ENCODE results near the gene HAGHL.
"Not testable (repeated sequence)": the region's sequence is repeated elsewhere in the genome, so short reads cannot be mapped to it uniquely, and the experiment has no call there.

Gene HAGHL

DNA sequence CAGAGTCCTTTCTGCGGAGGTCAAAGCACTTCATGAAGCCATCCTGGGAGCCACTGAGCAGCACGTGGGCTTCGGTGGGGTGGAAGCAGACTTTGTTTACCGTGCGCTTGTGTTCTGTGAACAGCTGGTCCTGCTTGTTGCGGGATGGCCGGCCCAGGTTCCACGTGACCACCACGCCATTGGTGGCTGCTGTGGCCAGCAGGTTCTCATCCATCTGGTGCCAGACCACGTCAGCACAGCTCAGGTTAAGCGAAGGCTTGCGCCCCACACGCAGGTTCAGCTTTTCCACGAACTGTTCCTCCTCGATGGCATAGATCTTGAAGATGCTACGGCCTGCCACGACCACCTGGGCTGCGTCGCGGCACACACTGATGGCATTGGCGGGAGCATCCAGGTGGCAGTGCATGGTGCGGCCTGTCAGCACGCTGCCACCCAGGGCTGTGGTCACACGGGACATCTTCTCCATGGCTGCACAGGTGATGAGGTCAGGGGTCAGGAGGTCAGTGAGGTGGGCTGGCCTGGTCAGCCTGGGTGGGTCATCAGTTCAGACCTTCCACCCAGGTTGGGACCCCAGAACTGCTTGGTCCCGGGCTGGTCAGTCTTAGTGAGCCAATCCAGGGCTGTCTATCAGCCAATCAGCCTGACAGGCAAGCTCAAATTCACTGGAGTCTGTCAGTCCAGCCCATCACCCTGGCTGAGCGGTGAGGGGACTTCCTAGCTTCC, 37.6 kb upstream of the HAGHL start:
- DNase-seq, result no peak

DNA sequence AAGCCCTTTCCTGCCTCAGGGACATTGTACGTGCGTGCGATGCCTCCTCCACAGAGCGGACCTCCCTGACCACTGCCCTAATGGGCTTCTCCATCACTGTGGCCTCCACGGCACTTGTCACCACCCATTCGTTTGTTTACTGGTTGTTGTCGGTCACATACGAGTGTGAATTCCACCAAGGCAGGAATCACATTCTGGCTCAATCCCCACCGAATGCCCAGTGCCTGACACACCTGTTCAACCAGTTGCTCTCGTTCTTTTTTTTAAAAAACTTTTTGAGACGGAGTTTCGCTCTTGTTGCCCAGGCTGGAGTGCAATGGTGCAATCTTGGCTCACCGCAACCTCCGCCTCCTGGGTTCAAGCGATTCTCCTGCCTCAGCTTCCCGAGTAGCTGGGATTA, 35.7 kb upstream of the HAGHL start:
- DNase-seq, result not testable (repeated sequence)

DNA sequence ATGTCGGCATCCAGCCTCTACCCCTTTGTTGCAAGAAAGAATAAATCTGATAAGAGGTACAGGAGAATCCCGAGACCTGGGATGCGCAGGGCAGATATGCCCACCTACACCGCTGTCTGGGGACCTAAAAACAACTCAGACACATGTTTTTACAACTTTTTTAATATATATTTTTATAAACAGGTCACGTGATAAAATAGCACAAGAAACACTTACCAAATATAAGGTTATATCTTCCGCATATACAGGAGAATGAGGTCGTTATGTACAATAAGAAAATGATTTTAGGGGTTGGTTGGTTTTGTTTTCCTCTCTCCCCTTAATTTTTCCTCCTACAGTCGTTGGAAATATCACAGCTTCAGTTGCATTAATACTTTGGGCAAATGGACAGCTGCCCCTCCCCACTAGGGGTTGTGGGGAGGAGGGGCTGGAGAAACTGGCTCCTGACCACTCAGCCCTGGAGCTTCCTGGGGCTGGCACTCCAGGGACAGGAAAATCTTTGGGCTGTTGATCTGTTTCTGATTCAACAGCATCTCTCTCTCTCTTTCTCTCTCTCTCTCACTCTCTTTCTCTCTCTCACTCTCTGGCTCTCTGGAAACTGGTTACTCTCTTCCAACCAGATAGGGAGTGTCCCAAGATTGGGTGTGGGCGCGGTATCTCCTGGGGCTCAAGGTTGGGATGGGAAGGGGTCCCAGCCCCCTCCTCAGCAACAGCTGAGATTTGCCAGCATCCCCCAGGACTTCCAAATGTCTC, 34.4 kb upstream of the HAGHL start:
- DNase-seq, result no peak

DNA sequence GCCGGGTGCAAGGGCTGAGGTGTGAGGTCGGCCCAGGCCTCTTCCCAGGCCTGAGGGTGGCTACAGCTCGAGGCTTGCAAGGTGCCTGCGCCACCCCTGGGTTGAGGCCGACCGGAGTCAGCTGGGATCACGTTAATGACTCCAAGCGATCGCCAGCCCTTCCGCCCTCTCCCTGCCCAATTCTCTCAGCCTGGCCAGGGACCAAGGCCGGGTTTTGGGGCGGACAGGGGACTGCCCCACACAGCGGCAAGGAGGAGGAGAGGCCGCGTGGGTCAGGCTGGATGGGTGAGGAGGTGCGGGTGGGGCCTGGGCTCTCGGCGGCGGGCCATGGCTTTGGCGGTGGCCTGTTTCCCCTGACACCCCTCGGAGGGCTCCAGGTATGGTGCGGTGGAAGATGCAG, 33.5 kb upstream of the HAGHL start:
- no peak for DNase-seq

DNA sequence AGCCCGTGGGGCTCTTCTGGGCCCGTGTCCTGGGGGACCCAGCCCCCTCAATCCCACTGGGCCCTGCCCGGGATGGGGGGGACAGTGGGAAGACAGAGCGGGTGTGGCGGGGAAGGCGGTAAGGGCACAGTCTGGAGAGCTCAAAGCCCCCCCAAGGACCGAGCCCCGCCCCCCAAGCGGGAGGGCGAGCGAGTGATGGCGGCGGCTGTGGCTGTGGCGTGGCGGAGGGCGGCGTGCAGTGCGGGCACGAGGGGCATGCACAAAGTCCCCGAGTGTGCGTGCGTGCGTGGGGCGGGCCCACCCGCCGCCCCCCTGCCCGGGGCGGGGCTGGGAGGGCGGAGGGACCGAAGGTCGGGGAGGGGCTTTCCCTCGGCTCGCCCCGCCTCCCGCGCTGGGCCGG, 33.1 kb upstream of the HAGHL start:
- DNase-seq, result no peak

DNA sequence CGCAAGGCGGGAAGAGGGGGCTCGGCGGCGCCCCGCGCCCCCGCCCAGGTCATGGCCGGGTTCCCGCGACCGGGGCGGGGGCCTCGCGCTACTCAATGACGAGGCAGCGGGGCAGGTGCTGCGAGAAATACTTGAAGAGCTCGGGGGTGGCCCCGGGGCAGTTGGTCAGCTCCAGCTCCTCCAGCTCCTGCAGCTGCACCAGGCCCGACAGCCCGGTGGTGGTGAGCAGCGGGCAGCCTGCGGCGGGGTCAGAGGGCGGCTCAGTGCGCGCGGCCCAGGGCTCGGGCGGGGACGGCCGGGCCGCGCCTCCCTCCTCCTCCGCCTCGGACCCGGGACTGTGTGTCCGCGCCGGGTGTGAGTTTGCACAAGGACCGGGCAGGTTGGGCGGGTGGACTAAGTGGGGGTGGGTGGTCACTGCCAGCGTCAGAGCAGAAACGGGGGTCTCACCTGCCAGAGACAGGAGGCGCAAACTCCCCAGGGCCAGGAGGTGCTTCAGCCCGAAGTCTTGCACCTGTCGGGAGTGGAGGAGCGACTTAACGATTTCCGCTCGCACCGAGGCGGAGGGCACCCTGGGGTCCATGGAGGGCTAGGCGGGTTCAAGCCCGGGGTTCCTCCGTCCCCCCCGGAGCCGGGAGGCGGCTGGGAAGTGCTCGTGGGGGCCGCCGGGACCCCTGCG, 32.6 kb upstream of the HAGHL start:
- DNase-seq, result no peak

DNA sequence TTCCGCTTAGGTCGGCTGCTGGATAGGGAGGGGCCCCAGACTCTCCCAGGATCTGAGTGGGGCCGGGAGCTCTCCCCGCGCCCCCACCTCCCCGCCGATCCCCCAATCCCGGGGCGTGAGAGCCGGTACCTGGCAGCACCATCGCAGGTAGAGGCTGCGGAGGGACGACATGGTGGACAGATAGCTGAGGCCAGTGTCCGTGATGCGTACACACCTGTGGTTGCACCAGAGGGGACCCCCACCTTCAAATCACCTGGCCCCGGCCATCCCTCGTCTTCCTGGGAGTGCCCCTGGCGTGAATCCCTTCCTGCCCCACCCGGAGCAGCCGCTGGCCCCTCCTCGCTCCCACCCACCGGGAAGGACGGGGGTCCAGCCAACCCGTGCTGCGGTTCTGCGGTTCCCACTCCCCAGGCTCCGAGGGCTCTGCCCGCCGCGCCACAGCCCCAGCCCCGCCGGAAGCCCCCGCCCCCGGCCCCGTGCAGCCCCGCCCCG, 32.0 kb upstream of the HAGHL start:
- DNase-seq, result no peak

DNA sequence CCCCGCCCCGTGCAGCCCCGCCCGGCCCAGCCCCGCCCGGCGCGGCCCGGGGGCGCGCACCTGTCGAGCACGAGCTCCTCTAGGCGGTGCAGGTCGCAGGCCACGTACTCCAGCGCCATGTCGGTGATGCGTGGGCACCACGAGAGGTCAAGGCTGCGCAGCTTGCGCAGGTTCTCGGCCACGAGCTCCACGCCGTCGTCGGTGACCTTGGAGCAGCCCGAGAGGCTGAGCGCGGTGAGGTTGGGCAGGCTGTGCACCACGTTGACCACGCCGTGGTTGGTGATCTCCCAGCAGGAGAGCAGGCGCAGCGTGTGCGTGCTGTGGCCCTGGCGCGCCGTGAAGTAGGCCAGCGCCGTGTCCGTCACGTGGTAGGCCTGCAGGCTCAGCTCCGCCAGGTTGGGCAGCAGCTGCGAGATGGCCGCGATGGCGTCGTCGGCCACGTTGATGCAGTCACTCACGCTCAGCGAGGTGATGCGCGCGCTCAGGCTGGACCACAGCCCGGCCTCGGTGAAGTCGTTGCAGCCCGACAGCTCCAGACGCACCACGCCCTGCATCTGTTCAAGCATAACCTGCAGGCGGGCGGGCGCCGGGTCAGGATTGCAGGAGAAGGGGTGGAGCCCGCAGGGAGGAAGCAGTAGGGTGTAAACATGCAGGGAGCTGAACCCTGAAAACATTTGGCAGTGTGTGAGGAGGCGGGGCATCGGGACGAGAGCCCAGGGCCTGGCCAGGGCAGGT, 31.4 kb upstream of the HAGHL start:
- peak; percentile 85 to 93 for DNase-seq

DNA sequence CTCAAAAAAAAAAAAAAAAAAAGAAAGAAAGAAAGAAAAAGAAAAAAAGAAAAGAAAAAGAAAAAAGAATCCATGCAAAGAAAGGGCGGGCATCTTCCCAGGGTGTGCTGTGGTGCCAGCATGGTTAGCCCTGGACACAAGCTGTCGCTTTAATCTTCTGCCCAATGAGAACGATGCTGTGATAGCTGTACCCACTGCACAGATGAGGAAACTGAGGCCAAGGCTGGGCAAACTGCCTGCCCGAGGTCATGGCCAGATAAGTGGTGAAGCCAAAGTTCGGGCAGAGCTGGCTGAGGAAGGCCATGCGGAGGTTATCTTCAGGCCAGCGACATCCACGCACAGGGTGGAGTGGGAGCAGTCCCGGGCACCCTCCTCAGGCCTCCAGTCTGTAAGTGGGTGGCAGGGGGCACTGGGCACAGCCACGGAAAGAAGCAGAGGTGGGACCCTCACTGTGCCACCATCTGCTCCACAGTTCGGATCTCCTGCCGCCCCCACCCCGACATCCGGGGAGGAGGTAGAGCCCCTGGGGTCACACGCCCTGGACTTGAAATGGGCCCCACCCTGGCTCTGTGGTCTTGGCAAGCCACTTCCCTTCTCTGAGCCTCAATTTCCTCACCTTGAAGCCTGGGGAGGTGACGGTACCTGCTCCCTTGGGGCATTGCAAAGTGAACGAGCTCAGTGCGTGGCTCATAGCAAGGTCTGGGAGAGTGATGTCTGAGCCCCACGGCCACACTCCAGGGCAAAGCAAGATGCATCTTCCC, 27.8 kb upstream of the HAGHL start:
- no peak for DNase-seq

DNA sequence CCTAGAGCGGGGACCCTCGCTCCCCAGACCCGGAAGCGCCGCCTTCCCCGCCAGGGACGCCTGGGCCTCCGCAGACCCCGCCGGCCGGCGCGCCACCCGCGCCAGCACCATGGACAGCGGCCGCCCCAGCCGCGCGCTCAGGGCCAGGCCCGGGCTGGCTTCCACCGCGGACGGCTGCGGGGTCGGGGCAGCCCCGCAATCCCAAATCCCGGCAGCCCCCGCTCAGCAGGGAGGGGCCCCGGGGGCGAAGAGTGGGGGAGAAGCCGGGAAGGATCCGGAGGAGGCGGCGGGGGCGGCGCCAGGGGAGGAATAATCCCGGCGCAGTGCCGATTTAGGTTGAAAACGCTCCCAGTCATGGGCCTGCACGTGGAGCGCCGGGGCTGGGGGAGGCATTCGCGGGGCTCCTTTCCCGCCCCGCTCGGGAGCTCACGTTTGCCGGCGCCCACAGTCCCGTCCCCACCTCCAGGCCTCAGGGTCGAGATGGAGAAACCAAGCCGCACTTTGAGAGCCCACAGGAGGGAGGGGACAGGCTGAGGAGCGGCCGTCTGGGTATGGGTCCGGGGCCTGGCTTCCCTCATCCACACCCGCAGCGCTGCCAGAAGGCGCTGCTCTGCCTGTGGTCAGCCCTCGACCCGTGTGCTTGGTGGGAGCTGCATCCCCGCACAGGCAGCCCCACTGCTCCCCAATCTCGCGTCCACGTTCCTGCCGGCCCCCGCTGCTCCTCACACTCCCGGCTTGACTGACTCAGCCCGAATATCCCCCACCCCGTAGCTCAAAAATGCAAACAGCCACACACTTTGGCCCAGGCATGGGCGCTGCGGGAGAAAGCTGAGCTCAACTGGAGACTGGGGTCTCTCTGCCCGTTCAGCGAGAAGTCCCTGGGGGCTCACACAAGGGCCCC, 26.0 kb upstream of the HAGHL start:
- no peak for DNase-seq

DNA sequence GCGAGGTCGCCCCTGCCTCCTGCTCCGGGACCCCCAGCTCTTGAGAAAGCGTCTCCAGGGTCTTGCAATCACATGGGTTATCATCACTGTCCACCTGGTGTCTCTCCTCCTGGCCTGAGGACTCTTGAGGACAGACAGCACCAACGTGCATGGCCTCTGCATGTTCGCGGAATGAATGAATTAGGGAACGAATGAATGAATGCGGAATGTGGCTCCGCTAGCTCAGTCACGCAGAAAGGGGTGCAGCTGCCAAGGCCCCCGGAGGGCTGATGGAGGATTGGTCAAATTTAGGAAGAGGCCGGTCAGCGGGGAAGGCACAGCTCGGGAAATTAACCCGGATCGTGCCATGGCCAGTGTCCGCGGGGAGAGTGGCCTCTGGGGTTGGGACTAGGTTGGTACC, 24.6 kb upstream of the HAGHL start:
- no peak for DNase-seq

DNA sequence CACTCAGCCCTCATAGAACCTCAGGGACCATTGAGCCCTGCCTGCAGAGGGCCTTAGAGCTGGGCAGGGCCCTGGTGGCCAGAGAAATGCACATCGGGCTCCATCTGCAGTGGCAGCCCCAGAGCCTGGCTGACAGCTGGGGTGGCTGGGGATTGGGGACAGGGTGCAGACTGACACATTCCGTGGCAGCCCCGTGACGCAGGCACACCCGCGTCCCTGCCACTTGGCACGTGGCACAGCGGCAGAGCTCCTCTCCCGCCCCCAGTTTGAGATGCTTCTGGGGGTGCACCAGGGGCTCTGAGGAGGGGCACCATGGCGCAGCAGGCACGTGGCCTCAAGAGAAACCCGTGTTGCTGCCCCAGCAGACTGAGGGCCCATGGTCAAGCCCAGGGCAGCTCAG, 23.5 kb upstream of the HAGHL start:
- DNase-seq, result no peak

DNA sequence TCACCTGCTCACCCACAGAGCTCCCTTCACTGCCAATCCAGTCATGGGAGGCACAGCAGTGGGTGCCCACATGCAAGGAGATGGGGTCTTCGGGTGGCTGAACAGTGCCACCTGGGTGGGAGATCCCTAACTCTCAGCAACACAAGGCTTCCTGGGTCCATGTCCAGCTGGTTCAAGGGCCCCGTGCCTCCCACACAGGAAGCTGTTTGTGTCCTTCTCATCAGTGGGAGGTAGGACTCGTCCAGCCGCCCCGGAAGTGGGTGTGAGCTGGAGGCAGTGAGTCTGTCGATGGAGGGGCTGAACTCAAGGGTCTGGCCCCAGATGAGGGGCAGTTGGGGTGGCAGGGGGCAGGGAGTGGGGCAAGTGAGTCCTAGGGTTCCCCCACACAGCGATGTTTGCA, 22.9 kb upstream of the HAGHL start:
- no peak for DNase-seq

DNA sequence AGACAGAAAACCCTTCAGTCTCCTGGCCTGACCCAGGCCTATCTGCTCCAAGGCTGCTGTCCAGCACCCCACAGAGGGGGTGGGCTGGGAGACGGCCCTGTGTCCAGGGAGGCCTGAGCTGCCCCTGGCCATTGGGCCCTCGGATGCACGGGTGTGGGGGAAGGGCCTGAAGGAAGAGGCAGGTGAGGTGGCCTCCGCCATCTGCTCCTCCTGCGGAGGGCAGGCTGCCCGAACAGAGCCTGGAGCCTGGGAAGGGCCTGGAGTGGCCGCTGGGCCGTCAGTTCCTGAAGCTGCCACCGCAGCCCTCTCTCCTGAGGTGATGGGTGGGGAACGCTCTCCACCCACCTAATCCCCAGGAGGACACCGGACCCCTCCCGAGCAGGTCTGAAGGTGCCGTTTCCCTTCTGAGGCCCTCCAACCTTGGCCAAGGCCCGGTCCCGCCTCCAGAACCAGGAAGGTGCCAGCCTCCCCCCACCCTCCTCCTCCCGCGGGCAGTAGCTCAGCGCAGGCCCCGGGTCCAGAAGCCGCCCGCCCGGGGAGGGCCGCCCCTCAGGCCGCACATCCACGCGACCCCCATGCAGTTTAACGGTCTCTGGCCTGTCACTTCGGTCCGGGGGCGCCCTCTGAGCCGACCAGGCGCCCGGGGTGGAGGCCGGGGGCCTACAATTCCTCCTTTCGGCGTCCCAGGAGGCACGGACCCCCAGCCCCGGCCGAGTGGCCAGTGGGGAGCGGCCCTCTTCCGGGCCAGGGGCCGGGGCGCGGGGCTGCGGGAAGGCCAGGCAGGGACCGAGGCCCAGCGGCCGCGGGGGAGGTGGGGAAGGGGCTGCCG, 22.1 kb upstream of the HAGHL start:
- no peak for DNase-seq

DNA sequence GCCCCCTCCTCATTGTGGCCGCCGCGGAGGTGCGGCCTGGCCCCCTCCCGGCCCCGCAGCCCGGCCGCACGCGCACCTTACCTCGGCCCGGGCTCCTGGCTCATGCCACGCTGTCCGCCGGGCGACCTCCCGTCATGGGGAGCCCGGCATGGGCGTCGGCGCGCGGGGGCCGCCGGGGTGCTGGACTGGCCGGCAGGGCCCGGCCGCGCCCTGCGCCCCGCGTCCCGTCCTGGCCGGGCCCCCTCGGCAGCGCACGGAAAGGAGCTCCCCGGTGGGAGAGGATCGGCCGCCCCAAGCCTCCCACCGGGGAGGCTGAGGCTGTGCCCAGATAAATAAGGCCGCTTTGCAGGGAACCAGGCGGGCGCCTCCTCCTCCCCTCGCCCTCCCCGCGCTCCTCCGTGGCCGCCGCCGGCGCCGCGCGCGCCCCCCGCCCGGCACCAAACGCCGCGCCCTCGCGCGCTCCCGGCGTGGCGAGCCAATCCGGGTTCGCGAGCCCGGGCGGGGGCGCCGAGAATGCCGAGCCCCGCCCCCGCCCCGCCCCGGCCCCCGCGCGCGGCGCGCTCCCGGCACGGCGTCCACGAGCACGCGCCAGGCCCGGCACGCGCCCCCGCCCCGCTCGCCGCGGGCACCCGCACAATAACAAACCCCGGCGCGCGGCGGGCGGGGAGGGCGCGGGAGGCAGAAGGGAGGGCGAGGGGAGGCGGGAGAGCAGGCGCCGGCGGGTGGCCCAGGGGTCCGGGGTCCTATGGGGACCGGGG, 21.3 kb upstream of the HAGHL start, which contains the start of gene FBXL16:
Gene FBXL16, minus strand, starts transcription at position 371 of the 758 bp plus-strand sequence. CDS start 8,396 bp downstream, outside the sequence.
- peak; percentile 69 to 81 for DNase-seq

DNA sequence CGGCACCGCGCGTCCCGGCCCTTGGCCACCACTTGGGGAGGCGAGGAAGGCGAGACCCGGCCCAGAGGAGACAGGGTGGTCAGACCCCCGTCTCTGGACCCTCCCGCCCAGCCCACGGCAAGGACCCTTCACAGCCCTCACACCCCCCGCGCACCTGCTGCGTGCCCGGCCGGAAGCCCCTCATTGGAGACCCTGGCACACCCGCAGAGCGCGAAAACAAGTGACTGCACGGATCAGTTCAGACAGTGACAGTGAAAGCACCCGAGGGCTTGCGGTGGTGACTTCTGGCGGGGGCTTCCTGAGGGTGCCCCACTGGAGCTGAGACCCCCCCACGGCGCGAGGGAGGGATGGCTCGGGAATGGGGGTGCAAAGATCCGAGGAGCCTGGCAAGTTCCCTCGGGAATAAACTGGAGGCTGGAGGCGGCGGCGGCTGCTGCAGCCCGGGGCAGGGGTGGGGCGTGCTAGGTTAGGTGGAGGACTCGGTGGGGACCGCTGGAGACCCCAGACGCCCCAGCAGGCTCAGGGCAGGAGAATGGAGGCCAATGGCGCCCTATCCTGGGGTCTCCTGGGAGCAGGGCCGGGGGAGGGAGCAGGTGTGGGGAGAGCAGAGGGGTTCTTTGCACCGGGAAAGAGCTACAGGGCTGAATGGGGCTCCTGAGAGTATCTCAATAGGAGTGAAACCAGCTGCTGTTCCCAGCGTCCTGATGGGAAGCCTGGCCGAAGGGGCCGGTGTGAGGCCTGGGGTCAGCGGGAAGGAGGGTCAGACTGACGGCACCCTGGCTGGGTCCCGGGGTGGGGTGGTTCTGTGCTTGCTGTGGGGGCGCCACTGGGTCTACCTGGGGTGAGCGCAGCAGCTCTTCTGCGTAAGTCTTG, 20.5 kb upstream of the HAGHL start:
- no peak for DNase-seq

DNA sequence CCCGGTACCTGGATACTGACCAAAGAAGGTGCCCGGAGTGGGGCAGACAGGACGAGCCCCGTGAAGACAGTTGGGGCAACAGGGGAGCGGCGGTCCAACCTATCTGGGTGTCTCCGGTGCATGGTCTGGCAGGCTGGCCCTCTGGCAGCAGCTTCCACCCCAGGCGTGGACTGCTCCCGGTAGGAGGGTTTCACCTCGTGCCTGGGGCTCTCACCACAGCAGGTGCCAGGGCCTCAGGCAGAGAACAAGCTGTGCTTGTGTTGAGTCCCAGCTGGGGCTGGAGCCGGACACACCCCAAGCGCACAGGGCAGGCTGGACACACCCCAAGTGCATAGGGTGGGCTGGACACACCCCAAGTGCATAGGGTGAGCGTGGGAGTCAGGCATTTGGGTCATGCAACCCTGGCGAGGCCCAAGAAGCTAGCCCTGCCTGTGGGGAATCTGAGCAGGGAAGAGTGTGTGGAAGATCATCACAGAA, 19.8 kb upstream of the HAGHL start:
- no peak for DNase-seq

DNA sequence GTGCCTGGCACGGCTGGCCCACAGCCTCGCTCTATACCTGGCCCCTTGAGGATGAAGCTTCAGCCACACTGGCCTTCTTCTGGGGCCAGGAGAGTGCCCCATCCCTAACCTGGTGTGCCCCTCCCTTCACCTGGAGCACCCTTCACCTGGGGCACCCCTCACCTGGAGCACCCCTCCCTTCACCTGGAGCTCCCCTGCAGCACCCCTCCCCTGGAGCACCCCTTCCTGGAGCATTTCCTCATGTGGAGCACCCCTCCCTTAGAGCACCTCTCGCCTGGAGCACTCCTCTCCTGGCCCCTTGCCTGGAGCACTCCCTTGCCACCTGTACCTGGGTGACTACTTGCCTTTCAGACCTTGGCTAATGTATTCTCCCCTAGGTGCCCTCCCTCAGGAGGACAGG, 18.9 kb upstream of the HAGHL start:
- DNase-seq, result no peak
